GM19467 (cell line): ENCODE data around the gene TSPEAR.
"Not testable (repeated sequence)": the region's sequence is repeated elsewhere in the genome, so short reads cannot be mapped to it uniquely, and the experiment has no call there.

Experiments
- ATAC-seq: cut with Tn5 transposase; IDR thresholded peaks from one replicate; pipeline ENCODE4 v1.9.1; 2021; ENCODE audit warnings: mild to moderate bottlenecking, moderate library complexity; ENCODE audit not compliant: unreplicated experiment

TSPEAR gene

DNA sequence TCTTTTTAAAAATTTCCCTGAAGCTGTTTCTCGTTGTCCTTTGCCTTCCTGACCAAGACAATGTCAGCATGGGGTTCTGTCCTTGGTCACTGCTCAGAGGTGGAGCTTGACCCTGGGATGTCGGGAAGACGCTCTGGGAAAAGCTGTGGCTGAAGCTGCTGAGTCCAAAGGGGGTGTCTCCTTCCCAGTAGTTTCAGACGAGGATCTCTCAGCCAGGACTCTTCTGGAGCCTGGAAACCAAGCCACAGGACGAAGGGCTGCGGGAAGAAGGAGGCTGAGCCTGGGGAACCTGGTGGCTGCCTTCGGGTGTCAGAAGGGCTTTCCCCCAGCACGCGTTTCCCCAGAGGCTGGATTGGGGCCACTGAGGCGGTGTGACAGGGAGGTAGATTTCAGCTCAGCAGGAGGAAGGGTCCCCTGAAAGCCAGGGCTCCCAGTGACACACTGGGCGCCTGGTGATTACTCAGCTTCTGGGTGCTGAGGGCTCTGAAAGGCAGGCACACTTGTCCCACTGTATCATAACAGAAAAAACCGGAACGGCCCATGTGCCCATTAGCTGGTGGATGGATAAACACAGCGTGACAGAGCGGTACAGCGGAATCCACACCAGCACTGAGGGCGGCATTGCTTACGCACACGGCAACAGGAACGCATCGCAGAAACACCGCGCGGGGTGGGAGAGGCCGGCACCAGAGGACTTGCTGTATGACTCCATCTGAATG, 24.4 kb downstream of the TSPEAR start:
- no peak for ATAC-seq

DNA sequence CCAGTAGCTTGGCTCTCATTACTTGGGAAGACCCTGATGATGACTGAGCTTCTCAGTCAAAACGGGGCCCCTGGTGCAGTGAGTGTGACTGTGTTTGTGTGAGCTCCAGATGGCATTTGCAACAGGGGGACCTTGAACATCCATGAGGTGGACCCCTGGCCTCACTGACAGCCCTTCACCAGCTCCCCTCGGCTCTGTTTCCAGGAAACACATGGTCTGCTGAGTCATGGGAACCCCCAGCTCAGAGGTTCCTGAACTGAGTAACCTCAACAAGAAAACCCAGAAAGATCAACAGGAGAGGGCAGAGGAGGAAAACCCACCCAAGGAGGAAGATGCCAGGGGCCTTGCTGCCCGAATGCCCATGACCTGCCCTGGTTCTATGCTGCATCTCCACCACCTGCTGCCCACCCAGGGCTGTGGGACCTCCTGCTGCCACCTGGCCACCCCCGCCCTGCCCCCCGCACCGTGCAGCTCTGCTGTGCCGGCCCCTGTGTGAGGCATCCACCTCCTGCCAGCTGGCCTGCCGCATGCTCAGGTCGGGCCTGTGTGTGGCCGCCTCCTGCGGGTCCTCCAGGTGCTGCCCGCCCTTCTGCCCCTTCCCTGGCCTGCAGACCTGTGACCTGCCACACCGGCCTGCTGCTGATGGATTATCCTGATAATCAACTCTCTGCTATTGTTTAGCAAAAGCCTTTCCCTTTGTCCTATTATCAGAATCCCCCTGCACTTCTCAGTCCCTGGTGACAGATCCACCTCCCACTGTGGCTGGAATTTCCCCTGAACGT, 25.2 kb downstream of the TSPEAR start:
- no peak for ATAC-seq

DNA sequence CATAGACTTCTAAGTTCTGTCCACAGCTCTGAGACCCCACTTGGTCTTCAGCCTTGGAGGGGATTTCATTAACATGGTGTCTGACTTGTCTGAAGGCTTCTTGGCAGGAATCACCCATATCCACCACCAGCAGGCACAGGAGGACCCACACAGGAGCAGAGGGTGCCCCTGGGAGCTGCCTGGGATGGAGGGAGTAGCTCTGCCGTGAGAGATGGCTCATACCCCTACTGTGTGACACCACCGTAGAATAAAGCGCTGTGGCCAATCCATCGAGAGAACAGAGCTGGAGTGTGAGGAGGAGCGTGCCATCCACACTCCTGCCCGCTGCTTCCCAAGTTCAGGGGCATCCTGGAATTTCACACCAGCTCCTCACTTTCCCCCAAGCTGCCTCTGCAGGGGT, 26.3 kb downstream of the TSPEAR start:
- ATAC-seq, result not testable (repeated sequence)

DNA sequence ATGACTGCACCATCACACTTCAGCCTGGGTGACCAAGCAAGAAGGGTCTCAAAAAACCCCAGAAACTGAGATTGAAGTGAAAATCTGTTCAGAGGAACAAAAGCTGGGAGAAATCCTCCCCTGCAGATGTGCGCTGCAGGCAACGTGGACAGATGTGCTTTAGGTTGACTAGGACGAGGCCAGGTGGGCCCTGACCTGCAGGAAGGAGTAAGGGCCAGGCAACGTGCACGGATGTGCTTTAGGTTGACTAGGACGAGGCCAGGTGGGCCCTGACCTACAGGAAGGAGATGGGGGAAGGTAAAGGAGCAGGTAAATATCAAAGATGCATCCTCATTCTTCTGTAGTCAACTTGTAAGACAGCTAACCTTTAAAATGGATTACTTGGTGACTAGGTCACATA, 26.9 kb downstream of the TSPEAR start:
- no peak for ATAC-seq

GRCh38 chr21:44684077-44684476, 27.3 kb downstream of the TSPEAR start:
- ATAC-seq, result no peak

- ATAC-seq, result no peak
Observed at GRCh38 chr21:44682580-44683151, 28.7 kb downstream of the TSPEAR start.

- ATAC-seq, result no peak
Observed at GRCh38 chr21:44681861-44682579, 29.4 kb downstream of the TSPEAR start, which contains the start of gene KRTAP12-1. Gene KRTAP12-1, minus strand, starts transcription at chr21:44682163. Its CDS starts 40 bp downstream, at chr21:44682123.

- no peak for ATAC-seq
Observed at GRCh38 chr21:44681152-44681551, 30.2 kb downstream of the TSPEAR start.

DNA sequence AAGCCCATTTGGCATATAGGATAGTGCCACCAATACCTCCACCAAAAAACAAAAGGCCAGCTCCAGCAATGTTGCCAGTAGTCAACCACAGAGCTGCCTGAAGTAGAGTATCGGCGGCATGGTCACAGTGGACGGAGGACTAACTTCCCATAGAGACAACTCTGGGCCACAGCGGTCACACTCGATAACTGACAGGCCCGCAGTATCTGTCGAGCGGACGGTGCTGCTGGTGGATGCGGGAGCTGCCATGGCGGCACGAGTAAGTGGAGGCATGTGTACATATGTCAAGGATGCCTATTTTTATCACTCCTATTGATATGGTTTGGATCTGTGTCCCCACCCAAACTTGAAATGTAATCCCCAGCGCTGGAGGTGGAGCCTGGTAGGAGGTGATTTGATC, 33.5 kb downstream of the TSPEAR start:
- no peak for ATAC-seq

GRCh38 chr21:44671911-44672310, 39.5 kb downstream of the TSPEAR start:
- ATAC-seq, result no peak

GRCh38 chr21:44670642-44671432, 40.5 kb downstream of the TSPEAR start:
- ATAC-seq, result no peak

GRCh38 chr21:44667612-44668011, 43.8 kb downstream of the TSPEAR start:
- ATAC-seq, result no peak

GRCh38 chr21:44666401-44667320, 44.7 kb downstream of the TSPEAR start, which contains the start of gene KRTAP12-2:
Gene KRTAP12-2, minus strand, starts transcription at chr21:44666927. Its CDS starts 41 bp downstream, at chr21:44666886.
- ATAC-seq, result no peak

DNA sequence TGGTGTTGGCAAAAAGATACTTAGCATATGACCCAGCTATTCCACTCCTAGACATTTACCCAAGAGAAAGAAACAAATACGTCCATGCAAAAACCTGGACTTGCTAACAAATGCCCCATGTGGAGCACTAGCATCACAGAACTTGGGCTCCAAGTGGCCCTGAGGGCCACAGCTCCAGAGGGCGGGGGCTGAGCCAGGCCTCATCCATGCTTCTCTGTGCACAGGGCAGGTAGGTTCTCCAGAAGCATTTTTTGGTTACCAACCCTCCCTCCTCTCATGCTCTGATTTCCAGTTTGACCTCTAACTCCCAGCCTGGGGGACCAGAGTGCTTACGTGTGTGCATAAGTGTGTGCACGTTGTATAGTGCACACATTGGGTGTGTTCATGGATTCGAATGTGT, 46.7 kb downstream of the TSPEAR start:
- no peak for ATAC-seq

GRCh38 chr21:44661567-44661966, 49.8 kb downstream of the TSPEAR start:
- ATAC-seq, result not testable (repeated sequence)

DNA sequence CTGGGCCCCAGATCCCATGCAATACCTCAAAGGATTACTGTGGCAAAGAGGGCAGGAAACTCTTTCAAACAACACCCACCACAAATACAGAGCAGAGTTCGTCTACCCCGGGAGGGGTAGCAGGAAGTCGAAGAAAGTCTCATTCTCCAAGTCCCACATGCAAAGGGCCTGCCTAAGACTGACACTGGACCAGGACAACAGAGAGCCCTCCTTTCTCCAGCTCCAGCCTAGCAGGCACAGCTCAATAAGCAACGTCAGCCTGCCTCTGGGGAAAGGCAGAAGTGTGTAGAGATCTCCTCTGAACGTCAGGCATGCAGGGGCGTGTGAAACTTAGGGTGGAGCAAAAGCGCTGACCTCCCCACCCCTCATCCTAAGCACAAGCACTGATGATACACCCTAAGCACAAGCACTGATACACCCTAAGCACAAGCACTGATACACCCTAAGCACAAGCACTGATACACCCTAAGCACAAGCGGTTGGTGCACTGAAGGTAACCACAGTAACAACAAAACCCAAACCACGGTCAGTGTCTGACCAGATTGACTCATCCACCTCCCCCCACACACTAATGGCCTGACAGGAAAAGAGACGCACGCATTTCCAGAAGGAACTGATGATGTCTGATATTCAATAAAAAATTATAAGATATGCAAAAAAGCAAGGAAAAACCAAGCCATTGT, 52.3 kb downstream of the TSPEAR start:
- no peak for ATAC-seq

- no peak for ATAC-seq
Observed at GRCh38 chr21:44658541-44658910, 52.8 kb downstream of the TSPEAR start.

DNA sequence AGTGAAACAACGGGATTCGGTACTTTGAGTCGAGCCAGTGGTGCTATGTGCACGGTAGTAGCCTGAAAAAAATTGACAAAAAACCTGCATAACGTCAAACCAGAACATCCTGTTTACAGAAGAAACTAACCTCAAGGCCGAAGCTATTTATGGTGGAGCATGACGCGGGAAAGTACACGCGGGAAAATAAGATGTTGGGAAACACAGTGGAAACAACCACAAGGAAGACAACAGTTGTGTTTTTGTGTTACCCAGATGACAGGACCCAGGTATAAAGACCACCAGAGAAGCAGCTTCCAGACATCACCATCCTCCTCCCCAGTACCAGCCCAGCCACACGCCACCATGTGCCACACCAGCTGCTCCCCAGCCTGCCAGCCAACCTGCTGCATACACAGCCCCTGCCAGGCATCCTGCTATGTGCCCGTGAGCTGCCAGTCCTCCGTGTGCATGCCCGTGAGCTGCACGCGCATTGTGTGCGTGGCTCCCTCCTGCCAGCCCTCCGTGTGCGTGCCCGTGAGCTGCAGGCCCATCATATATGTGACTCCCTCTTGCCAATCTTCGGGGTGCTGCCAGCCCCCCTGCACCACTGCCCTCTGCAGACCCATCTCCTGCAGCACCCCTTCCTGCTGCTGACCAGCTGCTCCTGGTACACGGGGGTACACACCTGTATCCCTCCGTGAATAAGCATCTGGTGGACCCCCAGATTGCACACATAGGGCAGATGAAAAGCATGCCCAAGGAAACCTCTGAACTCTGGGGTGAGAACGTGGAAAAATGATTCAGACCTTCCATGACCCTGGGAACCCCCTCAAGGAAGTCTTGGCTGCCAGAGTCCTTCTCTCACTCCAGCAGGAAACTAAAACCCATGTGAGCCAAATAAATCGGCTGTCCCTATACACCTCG, 53.5 kb downstream of the TSPEAR start, which contains the start of gene KRTAP12-3:
Gene KRTAP12-3 (plus strand): TSS at position 298 of the 906 bp plus-strand sequence. CDS start 48 bp downstream, at position 346.
- ATAC-seq, result no peak
